Upper lobe of left lung (tissue), 4 donors: ENCODE results near the gene KRT33B.

ENCODE experiments used
- POLR2AphosphoS5 ChIP-seq, 2 donors: sonication (generic); formaldehyde crosslinking; IDR thresholded peaks; one replicate each; pipeline ENCODE4 v1.5.1; 2017; ENCODE audit warnings: antibody characterized with exemption in 2 of 2
- TF ChIP-seq, protein P1 (sequence below), 6 experiments: fragments of 450-650 bp in 4 of 6; fragments of 200-600 bp in 2 of 6; sonication (generic) in 2 of 6; IDR thresholded peaks; one replicate each; pipeline ENCODE4 v1.5.1; 2016 to 2019; ENCODE audit warnings: antibody characterized with exemption in 6 of 6

DNA sequence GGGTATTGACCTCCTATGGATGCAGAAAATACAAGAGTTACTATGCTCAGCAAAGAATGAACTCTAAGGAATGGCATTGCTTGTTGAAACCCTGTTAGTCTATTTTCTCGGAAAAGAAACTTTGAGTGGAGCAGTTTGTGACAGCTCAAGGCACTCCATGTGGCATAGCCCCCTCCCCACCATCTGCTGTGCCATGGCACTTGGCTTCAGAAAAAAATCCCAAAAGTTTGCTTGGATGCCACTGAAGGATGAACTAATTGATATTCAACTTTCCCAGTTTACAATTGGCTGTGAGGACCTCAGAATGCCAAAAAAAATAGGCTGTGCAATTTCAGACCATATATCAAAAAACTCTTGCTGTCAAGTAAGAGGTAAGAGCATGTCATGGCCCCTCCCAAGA lies 26.0 kb upstream of the KRT33B start:
- TF ChIP-seq, protein P1, sequence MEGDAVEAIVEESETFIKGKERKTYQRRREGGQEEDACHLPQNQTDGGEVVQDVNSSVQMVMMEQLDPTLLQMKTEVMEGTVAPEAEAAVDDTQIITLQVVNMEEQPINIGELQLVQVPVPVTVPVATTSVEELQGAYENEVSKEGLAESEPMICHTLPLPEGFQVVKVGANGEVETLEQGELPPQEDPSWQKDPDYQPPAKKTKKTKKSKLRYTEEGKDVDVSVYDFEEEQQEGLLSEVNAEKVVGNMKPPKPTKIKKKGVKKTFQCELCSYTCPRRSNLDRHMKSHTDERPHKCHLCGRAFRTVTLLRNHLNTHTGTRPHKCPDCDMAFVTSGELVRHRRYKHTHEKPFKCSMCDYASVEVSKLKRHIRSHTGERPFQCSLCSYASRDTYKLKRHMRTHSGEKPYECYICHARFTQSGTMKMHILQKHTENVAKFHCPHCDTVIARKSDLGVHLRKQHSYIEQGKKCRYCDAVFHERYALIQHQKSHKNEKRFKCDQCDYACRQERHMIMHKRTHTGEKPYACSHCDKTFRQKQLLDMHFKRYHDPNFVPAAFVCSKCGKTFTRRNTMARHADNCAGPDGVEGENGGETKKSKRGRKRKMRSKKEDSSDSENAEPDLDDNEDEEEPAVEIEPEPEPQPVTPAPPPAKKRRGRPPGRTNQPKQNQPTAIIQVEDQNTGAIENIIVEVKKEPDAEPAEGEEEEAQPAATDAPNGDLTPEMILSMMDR (IDR thresholded peaks at IDR 0.05), result no peak
- TF ChIP-seq POLR2AphosphoS5 (IDR thresholded peaks at IDR 0.05), result no peak
